GM15510 (cell line): ENCODE measurements around the gene CDH13.

Experiments used
- POLR2A ChIP-seq: IDR thresholded peaks from 3 replicates; pipeline ENCODE4 v1.6.1; 2011; ENCODE audit warnings: borderline replicate concordance; ENCODE audit not compliant: insufficient read length; ENCODE audit errors: extremely low read depth

The CDH13 gene

DNA sequence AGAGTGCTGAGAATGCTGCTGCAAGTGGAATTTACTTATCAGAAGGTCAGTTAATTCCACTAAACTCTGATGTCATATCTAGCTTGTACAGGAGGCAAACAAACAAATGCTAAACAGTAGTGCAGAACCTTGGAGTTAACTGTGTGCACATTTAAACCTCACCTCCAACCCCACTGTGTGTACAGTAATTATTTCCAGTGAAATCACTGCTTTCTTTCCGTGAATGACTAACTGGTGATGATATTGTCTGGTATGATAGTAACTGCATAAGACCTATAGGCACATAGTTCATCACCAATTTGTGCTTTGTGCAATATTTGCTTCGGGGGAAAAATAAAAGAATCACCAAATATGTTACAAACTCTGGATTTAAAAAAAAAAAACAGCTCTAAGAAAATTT, 688.5 kb downstream of the CDH13 start:
- TF ChIP-seq POLR2A: no peak

DNA sequence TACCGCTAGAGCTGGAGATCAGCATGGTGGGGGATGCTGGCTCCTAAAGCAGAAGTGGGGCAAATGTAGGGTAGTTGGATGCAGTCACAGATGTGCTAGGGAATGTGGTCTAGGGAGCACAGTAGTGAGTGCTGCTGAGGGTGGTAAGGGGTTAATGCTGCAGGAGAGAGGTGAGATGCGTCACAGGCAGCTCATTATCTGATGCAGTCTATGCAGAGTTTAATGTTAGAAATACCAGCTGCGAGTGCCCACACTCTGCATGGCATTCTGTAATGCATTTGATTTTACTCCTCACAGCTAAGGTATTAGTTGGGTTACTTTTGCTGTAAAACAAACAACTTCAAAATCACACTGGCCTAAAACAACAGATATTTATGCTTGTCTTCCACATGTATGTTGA, 689.7 kb downstream of the CDH13 start:
- TF ChIP-seq POLR2A: no peak

DNA sequence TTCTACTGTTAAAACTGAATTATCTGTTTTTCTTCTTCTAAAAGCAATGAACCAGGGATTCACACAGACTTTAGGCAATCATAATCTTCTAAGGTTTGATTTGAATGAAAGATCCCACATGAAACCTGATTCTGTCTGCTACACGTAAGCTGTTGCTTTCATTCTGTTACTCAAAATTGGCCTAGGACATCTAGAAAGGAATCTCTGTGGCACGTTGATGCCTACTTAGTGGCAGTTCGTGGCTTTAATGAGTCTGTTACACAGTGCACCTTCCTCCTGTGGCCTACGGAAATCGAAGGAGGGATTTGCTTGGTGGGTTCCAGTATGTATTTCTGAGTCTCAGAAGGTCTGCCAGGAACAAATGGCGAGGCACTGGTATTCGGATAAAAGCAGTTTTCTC, 691.6 kb downstream of the CDH13 start:
- TF ChIP-seq POLR2A: no peak

DNA sequence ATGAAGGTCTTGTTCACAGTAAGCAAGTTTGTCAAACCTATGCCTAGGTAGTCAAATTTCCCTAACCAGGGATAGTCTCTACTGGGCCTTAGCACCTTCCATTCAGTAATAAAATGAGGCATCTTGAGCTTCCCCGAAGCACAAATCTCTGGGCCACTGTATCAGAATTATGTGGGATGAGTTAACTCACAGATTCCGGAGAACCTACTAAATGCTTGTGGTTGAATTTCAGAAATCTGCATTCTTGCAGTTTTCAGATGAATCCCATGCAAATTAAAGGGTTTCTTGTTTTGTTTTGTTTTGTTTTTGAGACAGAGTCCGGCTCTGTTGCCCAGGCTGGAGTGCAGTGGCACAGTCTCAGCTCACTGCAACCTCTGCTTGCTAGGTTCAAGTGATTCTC, 702.2 kb downstream of the CDH13 start:
- no peak for TF ChIP-seq POLR2A

DNA sequence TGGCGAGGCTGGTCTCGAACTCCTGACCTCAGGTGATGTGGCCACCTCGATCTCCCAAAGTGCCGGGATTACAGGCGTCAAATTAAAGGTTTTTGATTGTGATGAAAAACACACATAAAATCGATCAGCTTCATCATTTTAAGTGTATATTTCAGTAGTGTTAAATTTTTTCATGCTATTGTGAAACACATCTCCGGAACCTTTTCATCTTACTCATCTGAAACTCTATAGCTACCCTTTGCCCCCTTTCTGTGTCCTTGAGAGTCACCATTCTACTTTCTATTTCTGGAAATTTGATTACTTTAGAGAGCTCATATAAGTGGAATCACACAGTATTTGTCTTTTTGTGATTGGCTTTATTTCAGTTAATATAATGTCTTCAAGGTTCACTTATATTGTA, 702.7 kb downstream of the CDH13 start:
- TF ChIP-seq POLR2A: no peak

GRCh38 chr16:83330251-83330650, 703.5 kb downstream of the CDH13 start:
- TF ChIP-seq POLR2A: no peak

GRCh38 chr16:83335076-83335475, 708.3 kb downstream of the CDH13 start:
- TF ChIP-seq POLR2A: no peak

- no peak for TF ChIP-seq POLR2A
These were observed 709.8 kb downstream of the CDH13 start for GRCh38 chr16:83336603-83337002.

- TF ChIP-seq POLR2A: no peak
These were observed 711.4 kb downstream of the CDH13 start for GRCh38 chr16:83338138-83338537.

- no peak for TF ChIP-seq POLR2A
These were observed 712.2 kb downstream of the CDH13 start for GRCh38 chr16:83338941-83339340.

DNA sequence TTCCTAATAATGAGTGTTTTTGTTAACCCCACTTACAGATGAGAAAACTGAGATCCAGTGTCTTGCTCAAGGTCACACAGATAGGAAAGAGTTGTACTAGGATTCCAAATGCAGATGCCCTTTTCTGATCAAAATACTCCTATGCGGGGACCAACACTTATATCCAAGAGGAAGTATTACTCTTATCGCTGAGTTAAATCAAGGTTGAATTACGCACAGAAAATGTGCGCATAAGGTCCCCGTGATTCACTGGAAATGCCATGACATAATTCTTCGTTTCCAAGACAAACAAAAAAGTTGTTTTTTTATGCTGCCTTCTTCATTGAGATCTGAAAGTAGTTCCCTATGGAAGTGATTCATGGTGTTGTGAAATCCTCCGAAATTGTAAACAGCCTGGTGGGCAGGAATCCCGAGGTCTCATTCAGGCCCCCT, 717.2 kb downstream of the CDH13 start:
- no peak for TF ChIP-seq POLR2A

- no peak for TF ChIP-seq POLR2A
These were observed 719.3 kb downstream of the CDH13 start for GRCh38 chr16:83345846-83346640.

- no peak for TF ChIP-seq POLR2A
These were observed 722.2 kb downstream of the CDH13 start for GRCh38 chr16:83348991-83349390.

GRCh38 chr16:83350481-83350880, 723.7 kb downstream of the CDH13 start:
- no peak for TF ChIP-seq POLR2A

DNA sequence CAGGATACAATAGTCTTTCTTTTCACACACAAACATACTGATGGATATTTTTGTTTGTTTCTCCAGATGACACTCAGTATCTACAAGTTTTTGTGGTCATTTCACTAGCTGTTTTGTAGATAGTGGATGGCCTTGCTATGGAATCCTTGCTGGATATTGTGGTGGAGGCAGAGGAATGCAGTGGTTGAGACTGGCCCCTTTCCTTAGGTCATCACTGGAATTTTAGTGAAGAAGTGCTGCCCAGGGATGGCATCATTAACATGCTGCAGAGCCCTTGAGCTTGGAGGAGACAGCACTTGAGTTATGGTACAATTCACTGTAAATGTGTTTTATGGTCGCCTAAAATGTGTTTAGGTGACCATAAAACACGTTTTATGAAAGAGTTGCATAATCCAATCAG, 725.1 kb downstream of the CDH13 start:
- TF ChIP-seq POLR2A: no peak

DNA sequence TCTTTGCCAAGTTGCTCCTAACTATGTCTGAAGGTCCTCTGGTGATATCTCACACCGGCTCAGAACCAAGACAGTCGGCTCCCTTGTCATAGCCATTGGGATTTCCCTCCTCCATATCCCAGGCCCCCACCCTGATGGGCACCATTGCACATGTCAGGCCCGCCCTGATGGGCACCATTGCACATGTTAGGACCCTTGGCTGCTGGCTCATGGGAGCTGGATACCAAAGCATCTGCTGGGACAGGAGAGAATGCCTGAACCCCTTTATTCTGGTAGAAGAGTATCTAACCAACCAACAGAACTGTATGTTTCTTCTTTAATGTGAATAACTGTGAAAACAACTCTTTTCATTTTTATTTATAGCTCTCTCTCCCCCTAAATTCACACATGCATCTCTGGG, 726.5 kb downstream of the CDH13 start:
- TF ChIP-seq POLR2A: no peak
